ENCODE measurements around the gene PLLP. TPM values are rescaled to one million over a fixed set of nuclear protein-coding genes. Genes with fewer than 3 reads are reported as not detected.

PLLP gene
- total and polyA plus RNA-seq, 2 experiments from 2014 or later = 1.3 to 6.1 TPM

DNA sequence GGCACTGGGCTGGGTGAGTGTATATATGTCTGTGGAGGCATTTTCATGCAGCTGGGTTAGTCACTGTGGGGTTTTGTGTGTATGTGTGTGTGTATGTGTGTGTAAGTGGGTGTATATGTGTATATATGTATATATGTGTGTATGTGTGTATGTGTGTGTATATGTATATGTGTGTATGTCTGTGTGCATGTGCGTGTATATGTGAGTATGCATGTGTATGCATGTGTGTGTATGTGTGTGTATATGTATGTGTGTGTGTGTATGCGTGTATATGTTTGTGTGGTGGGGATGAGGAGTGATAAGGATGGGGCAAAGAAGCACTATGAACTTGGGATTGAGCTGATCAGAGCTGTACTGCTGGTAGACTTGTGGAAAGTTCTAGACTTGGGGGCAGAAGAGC, 29.0 kb upstream of the PLLP start (continued):
- TF ChIP-seq, protein P1, sequence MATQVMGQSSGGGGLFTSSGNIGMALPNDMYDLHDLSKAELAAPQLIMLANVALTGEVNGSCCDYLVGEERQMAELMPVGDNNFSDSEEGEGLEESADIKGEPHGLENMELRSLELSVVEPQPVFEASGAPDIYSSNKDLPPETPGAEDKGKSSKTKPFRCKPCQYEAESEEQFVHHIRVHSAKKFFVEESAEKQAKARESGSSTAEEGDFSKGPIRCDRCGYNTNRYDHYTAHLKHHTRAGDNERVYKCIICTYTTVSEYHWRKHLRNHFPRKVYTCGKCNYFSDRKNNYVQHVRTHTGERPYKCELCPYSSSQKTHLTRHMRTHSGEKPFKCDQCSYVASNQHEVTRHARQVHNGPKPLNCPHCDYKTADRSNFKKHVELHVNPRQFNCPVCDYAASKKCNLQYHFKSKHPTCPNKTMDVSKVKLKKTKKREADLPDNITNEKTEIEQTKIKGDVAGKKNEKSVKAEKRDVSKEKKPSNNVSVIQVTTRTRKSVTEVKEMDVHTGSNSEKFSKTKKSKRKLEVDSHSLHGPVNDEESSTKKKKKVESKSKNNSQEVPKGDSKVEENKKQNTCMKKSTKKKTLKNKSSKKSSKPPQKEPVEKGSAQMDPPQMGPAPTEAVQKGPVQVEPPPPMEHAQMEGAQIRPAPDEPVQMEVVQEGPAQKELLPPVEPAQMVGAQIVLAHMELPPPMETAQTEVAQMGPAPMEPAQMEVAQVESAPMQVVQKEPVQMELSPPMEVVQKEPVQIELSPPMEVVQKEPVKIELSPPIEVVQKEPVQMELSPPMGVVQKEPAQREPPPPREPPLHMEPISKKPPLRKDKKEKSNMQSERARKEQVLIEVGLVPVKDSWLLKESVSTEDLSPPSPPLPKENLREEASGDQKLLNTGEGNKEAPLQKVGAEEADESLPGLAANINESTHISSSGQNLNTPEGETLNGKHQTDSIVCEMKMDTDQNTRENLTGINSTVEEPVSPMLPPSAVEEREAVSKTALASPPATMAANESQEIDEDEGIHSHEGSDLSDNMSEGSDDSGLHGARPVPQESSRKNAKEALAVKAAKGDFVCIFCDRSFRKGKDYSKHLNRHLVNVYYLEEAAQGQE (IDR thresholded peaks at IDR 0.05; ENCODE audit: unreplicated experiment) = no peak
- TF ChIP-seq, protein P2, sequence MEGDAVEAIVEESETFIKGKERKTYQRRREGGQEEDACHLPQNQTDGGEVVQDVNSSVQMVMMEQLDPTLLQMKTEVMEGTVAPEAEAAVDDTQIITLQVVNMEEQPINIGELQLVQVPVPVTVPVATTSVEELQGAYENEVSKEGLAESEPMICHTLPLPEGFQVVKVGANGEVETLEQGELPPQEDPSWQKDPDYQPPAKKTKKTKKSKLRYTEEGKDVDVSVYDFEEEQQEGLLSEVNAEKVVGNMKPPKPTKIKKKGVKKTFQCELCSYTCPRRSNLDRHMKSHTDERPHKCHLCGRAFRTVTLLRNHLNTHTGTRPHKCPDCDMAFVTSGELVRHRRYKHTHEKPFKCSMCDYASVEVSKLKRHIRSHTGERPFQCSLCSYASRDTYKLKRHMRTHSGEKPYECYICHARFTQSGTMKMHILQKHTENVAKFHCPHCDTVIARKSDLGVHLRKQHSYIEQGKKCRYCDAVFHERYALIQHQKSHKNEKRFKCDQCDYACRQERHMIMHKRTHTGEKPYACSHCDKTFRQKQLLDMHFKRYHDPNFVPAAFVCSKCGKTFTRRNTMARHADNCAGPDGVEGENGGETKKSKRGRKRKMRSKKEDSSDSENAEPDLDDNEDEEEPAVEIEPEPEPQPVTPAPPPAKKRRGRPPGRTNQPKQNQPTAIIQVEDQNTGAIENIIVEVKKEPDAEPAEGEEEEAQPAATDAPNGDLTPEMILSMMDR (conservative IDR thresholded peaks at IDR 0.05; ENCODE audit: low read depth in 2 of 2) = no peak
- TF ChIP-seq, protein P3, sequence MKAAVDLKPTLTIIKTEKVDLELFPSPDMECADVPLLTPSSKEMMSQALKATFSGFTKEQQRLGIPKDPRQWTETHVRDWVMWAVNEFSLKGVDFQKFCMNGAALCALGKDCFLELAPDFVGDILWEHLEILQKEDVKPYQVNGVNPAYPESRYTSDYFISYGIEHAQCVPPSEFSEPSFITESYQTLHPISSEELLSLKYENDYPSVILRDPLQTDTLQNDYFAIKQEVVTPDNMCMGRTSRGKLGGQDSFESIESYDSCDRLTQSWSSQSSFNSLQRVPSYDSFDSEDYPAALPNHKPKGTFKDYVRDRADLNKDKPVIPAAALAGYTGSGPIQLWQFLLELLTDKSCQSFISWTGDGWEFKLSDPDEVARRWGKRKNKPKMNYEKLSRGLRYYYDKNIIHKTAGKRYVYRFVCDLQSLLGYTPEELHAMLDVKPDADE (IDR thresholded peaks at IDR 0.05) = no peak
- TF ChIP-seq EZH2 (IDR thresholded peaks at IDR 0.05; ENCODE audit: low read depth, unreplicated experiment) = no peak
- no peak for TF ChIP-seq STAT1 (IDR thresholded peaks at IDR 0.05; ENCODE audit: unreplicated experiment)
- no peak for TF ChIP-seq NANOG (IDR thresholded peaks at IDR 0.05; ENCODE audit: borderline replicate concordance)
- TF ChIP-seq JUNB (IDR thresholded peaks at IDR 0.05; ENCODE audit: unreplicated experiment) = no peak
- no peak for TF ChIP-seq EZH2phosphoT487 (IDR thresholded peaks at IDR 0.05; ENCODE audit: unreplicated experiment)
- no peak for TF ChIP-seq CREB1 (CRISPR knock-in tag; IDR thresholded peaks at IDR 0.05; ENCODE audit: low read depth)
- no peak for TF ChIP-seq POLR2AphosphoS5 (IDR thresholded peaks at IDR 0.05; ENCODE audit: low read depth)
- TF ChIP-seq ZNF331 (CRISPR knock-in tag; IDR thresholded peaks at IDR 0.05; ENCODE audit: low read depth) = no peak
- no peak for TF ChIP-seq ZNF114 (CRISPR knock-in tag; IDR thresholded peaks at IDR 0.05)

DNA sequence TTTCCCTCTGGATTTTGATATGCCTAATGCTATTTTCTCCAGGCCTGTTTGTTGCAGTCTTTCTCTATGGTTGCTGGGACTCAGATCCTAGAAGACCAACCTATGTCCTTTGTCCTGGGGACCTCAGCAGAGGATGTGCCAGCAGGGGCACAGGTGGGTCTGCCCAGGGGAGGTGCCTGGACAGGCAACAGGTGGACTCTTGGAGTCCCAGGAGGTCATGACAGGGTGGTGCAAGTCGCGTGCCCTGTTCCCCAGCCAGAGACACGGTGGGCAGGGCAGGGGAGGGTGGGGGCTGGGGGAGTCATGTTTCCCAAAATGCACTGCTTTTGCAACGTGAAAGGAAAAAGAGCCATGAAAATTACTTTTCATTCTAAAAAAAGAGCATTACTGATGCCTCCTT, 26.3 kb upstream of the PLLP start:
- H3K36me3 ChIP-seq (ENCODE audit: insufficient read depth) = no peaks in the 10 kb centered on the region
- H3K4me3 ChIP-seq = no peak overlapping the region
- no peaks in the 10 kb centered on the region for H3F3A ChIP-seq (replicated peaks; ENCODE audit: low read depth)
- H3K9me3 Mint-ChIP-seq = no peaks in the 10 kb centered on the region
- DNase-seq (ENCODE audit: low spot score) = no peak
- no peaks in the 10 kb centered on the region for H3K36me3 Mint-ChIP-seq (ENCODE audit: low read depth)
- peaks cover 12% of the 10 kb centered on the region for H3K4me1 ChIP-seq (ENCODE audit: insufficient read depth)
- no peak overlapping the region for H3K4me2 ChIP-seq
- no peaks in the 10 kb centered on the region for H3K79me2 ChIP-seq (replicated peaks; ENCODE audit: insufficient read depth)
- peaks cover 6% of the 10 kb centered on the region for H3K27me3 Mint-ChIP-seq (ENCODE audit: insufficient read depth, low read depth, poor library complexity)
- H3K27me3 ChIP-seq (ENCODE audit: insufficient read depth) = no peaks in the 10 kb centered on the region
- no peak overlapping the region; the same call in 1 of the 2 replicates for H2AFZ ChIP-seq
- no peak overlapping the region for H3K27ac ChIP-seq (ENCODE audit: low read depth)
- no peaks in the 10 kb centered on the region for H3K9me2 ChIP-seq (ENCODE audit: insufficient read depth)
- no peak overlapping the region for H3K27ac Mint-ChIP-seq
- peaks cover 10% of the 10 kb centered on the region for H3K4me1 Mint-ChIP-seq
- H3K4me3 Mint-ChIP-seq = no peak overlapping the region
- no peak; the same call in 2 of the 3 replicates for ATAC-seq
- no peaks in the 10 kb centered on the region for H4K20me1 ChIP-seq (replicated peaks; ENCODE audit: insufficient read depth)
- TF ChIP-seq, protein P3 (IDR thresholded peaks at IDR 0.05) = no peak
- TF ChIP-seq, protein P4, sequence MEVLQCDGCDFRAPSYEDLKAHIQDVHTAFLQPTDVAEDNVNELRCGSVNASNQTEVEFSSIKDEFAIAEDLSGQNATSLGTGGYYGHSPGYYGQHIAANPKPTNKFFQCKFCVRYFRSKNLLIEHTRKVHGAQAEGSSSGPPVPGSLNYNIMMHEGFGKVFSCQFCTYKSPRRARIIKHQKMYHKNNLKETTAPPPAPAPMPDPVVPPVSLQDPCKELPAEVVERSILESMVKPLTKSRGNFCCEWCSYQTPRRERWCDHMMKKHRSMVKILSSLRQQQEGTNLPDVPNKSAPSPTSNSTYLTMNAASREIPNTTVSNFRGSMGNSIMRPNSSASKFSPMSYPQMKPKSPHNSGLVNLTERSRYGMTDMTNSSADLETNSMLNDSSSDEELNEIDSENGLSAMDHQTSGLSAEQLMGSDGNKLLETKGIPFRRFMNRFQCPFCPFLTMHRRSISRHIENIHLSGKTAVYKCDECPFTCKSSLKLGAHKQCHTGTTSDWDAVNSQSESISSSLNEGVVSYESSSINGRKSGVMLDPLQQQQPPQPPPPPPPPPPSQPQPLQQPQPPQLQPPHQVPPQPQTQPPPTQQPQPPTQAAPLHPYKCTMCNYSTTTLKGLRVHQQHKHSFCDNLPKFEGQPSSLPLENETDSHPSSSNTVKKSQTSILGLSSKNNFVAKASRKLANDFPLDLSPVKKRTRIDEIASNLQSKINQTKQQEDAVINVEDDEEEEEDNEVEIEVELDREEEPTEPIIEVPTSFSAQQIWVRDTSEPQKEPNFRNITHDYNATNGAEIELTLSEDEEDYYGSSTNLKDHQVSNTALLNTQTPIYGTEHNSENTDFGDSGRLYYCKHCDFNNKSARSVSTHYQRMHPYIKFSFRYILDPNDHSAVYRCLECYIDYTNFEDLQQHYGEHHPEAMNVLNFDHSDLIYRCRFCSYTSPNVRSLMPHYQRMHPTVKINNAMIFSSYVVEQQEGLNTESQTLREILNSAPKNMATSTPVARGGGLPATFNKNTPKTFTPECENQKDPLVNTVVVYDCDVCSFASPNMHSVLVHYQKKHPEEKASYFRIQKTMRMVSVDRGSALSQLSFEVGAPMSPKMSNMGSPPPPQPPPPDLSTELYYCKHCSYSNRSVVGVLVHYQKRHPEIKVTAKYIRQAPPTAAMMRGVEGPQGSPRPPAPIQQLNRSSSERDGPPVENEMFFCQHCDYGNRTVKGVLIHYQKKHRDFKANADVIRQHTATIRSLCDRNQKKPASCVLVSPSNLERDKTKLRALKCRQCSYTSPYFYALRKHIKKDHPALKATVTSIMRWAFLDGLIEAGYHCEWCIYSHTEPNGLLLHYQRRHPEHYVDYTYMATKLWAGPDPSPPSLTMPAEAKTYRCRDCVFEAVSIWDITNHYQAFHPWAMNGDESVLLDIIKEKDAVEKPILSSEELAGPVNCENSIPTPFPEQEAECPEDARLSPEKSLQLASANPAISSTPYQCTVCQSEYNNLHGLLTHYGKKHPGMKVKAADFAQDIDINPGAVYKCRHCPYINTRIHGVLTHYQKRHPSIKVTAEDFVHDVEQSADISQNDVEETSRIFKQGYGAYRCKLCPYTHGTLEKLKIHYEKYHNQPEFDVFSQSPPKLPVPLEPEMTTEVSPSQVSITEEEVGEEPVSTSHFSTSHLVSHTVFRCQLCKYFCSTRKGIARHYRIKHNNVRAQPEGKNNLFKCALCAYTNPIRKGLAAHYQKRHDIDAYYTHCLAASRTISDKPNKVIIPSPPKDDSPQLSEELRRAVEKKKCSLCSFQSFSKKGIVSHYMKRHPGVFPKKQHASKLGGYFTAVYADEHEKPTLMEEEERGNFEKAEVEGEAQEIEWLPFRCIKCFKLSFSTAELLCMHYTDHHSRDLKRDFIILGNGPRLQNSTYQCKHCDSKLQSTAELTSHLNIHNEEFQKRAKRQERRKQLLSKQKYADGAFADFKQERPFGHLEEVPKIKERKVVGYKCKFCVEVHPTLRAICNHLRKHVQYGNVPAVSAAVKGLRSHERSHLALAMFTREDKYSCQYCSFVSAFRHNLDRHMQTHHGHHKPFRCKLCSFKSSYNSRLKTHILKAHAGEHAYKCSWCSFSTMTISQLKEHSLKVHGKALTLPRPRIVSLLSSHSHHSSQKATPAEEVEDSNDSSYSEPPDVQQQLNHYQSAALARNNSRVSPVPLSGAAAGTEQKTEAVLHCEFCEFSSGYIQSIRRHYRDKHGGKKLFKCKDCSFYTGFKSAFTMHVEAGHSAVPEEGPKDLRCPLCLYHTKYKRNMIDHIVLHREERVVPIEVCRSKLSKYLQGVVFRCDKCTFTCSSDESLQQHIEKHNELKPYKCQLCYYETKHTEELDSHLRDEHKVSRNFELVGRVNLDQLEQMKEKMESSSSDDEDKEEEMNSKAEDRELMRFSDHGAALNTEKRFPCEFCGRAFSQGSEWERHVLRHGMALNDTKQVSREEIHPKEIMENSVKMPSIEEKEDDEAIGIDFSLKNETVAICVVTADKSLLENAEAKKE (CRISPR knock-in tag; IDR thresholded peaks at IDR 0.05) = no peak

All from GM23338 (cell line).